ENCODE data around the gene GPR83. TPM values are rescaled to one million over a fixed set of nuclear protein-coding genes. Genes with fewer than 3 reads are reported as not detected.
"Not testable (repeated sequence)": the region's sequence is repeated elsewhere in the genome, so short reads cannot be mapped to it uniquely, and the experiment has no call there.

The GPR83 gene
- total and polyA plus RNA-seq, 2 donors (not counting 1 experiment from before 2014, with no cell fraction given) = 0.05 TPM; not detected in 1

DNA sequence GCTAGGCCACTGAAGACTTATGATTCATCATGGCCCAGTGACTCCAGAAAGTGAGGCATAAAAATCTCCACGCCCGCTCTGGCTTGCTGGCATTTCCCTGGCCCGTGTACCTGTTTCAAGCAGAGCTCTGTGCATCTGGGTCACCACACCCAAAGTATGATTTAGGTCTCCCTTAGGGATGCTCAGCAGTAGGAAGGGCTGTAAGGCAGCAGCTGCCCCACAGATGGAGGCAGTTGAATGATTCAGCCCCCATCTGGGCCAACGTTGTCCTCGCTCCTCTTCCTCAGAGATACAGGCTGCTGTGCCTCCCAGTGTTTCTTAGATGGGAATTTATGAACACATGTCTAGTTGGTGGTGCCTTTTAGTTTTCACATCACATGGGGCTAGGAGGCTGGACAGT, 21.6 kb downstream of the GPR83 start:
- TF ChIP-seq, protein P1, sequence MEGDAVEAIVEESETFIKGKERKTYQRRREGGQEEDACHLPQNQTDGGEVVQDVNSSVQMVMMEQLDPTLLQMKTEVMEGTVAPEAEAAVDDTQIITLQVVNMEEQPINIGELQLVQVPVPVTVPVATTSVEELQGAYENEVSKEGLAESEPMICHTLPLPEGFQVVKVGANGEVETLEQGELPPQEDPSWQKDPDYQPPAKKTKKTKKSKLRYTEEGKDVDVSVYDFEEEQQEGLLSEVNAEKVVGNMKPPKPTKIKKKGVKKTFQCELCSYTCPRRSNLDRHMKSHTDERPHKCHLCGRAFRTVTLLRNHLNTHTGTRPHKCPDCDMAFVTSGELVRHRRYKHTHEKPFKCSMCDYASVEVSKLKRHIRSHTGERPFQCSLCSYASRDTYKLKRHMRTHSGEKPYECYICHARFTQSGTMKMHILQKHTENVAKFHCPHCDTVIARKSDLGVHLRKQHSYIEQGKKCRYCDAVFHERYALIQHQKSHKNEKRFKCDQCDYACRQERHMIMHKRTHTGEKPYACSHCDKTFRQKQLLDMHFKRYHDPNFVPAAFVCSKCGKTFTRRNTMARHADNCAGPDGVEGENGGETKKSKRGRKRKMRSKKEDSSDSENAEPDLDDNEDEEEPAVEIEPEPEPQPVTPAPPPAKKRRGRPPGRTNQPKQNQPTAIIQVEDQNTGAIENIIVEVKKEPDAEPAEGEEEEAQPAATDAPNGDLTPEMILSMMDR (conservative IDR thresholded peaks at IDR 0.05 in 1 of 2, IDR thresholded peaks at IDR 0.05 in 1 of 2; ENCODE audit: low read depth in 1 of 2, low read length in 2 of 2) = no peak
- no peak for TF ChIP-seq EZH2 (IDR thresholded peaks at IDR 0.05; ENCODE audit: low read length, missing control alignments)
- Histone ChIP-seq H3K9me3 (ENCODE audit: control insufficient read depth, insufficient read depth, low read depth, low read length) (no peaks in the 10 kb centered on the region), H3K4me3 (replicated peaks in 1 of 4; ENCODE audit: control extremely low read depth in 1 of 4, insufficient read depth in 1 of 4, low read depth in 3 of 4, low read length in 4 of 4) (no peak overlapping the region), H3K4me1 (ENCODE audit: control insufficient read depth, extremely low read depth, insufficient read depth, low read length) (no peaks in the 10 kb centered on the region), H2AFZ (ENCODE audit: low read length) (no peak overlapping the region), H4K20me1 (ENCODE audit: control insufficient read depth, extremely low read depth, insufficient read depth, low read length) (no peaks in the 10 kb centered on the region), H3K27ac (ENCODE audit: insufficient read depth, low read length) (no peak overlapping the region), H3K36me3 (ENCODE audit: control insufficient read depth, insufficient read depth, low read length) (no peaks in the 10 kb centered on the region), H3K27me3 (ENCODE audit: control insufficient read depth, insufficient read depth, low read length) (no peaks in the 10 kb centered on the region), H3K9ac (ENCODE audit: insufficient read depth, low read length) (no peak overlapping the region), H3K79me2 (ENCODE audit: control insufficient read depth, insufficient read depth, low read length) (no peaks in the 10 kb centered on the region), H3K4me2 (ENCODE audit: extremely low read depth, insufficient read depth, low read length) (no peak overlapping the region)
- DNase-seq (ENCODE audit: low read depth in 2 of 2) = no peak

DNA sequence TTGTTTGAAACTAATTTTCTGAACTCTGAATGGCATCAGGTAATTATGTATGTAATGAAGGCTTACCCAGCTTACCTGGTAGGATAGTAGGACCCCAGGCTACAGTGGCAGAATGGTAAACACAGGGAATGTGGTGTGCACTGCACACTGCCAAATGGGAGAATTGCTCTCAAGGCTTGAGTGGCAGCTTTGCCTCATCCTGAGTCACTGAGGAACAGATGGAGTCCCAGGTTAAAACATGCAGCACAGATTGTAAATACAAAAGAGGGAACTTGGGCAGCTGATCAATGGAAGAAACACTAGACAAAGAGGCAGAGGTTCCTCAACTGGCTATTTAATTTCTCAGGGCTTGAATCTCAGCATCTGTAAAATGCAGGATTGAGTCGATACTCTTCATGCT, 24.4 kb downstream of the GPR83 start:
- no peak overlapping the region for H3K4me2 ChIP-seq (ENCODE audit: extremely low read depth, insufficient read depth, low read length)
- no peaks in the 10 kb centered on the region for H3K36me3 ChIP-seq (ENCODE audit: control insufficient read depth, insufficient read depth, low read length)
- H3K27me3 ChIP-seq (ENCODE audit: control insufficient read depth, insufficient read depth, low read length) = no peaks in the 10 kb centered on the region
- no peak overlapping the region for H3K9ac ChIP-seq (ENCODE audit: insufficient read depth, low read length)
- no peaks in the 10 kb centered on the region for H4K20me1 ChIP-seq (ENCODE audit: control insufficient read depth, extremely low read depth, insufficient read depth, low read length)
- no peaks in the 10 kb centered on the region for H3K9me3 ChIP-seq (ENCODE audit: control insufficient read depth, insufficient read depth, low read depth, low read length)
- H3K27ac ChIP-seq (ENCODE audit: insufficient read depth, low read length) = no peak overlapping the region
- H3K4me3 ChIP-seq (replicated peaks in 1 of 4; ENCODE audit: control extremely low read depth in 1 of 4, insufficient read depth in 1 of 4, low read depth in 3 of 4, low read length in 4 of 4) = no peak overlapping the region
- no peak for TF ChIP-seq EZH2 (IDR thresholded peaks at IDR 0.05; ENCODE audit: low read length, missing control alignments)
- no peak overlapping the region for H2AFZ ChIP-seq (ENCODE audit: low read length)
- no peaks in the 10 kb centered on the region for H3K79me2 ChIP-seq (ENCODE audit: control insufficient read depth, insufficient read depth, low read length)
- no peaks in the 10 kb centered on the region for H3K4me1 ChIP-seq (ENCODE audit: control insufficient read depth, extremely low read depth, insufficient read depth, low read length)
- no peak for DNase-seq (ENCODE audit: low read depth in 2 of 2)

DNA sequence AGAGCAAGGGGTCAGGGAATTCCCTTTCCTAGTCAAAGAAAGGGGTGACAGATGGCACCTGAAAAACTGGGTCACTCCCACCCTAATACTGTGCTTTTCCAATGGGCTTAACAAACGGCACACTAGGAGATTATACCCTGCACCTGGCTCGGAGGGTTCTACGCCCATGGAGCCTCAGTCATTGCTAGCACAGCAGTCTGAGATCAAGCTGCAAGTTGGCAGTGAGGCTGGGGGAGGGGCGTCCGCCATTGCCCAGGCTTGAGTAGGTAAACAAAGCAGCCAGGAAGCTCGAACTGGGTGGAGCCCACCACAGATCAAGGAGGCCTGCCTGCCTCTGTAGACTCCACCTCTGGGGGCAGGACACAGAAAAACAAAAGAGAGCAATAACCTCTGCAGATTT, 30.6 kb downstream of the GPR83 start:
- H3K4me3 ChIP-seq (replicated peaks in 1 of 4; ENCODE audit: control extremely low read depth in 1 of 4, insufficient read depth in 1 of 4, low read depth in 3 of 4, low read length in 4 of 4); H3K27ac ChIP-seq (ENCODE audit: insufficient read depth, low read length); DNase-seq (ENCODE audit: low read depth in 2 of 2); H3K36me3 ChIP-seq (ENCODE audit: control insufficient read depth, insufficient read depth, low read length); H2AFZ ChIP-seq (ENCODE audit: low read length); H3K9me3 ChIP-seq (ENCODE audit: control insufficient read depth, insufficient read depth, low read depth, low read length); H3K27me3 ChIP-seq (ENCODE audit: control insufficient read depth, insufficient read depth, low read length); H3K4me2 ChIP-seq (ENCODE audit: extremely low read depth, insufficient read depth, low read length); H4K20me1 ChIP-seq (ENCODE audit: control insufficient read depth, extremely low read depth, insufficient read depth, low read length); H3K9ac ChIP-seq (ENCODE audit: insufficient read depth, low read length); H3K79me2 ChIP-seq (ENCODE audit: control insufficient read depth, insufficient read depth, low read length); H3K4me1 ChIP-seq (ENCODE audit: control insufficient read depth, extremely low read depth, insufficient read depth, low read length): not testable (repeated sequence)

DNA sequence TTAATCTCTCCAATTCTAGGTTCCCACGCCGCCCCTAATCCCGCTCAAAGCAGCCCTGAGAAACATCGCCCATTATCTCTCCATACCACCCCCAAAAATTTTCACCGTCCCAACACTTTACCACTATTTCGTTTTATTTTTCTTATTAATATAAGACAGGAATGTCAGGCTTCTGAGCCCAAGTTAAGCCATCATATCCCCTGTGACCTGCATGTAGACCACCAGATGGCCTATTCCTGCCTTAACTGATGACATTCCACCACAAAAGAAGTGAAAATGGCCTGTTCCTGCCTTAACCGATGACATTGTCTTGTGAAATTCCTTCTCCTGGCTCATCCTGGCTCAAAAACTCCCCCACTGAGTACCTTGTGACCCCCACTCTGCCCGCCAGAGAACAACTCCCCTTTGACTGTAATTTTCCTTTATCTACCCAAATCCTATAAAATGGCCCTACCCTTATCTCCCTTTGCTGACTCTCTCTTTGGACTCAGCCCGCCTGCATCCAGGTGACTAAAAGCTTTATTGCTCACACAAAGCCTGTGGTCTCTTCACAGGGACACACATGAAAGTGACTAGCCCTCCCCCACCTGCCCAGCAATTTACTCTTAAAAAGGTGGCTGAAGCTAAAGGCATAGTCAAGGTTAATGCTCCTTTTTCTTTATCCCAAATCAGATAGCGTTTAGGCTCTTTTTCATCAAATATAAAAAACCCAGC, 50.2 kb downstream of the GPR83 start:
- not testable (repeated sequence) for H3K27ac ChIP-seq (ENCODE audit: insufficient read depth, low read length); H3K9ac ChIP-seq (ENCODE audit: insufficient read depth, low read length); H3K9me3 ChIP-seq (ENCODE audit: control insufficient read depth, insufficient read depth, low read depth, low read length); H2AFZ ChIP-seq (ENCODE audit: low read length); H3K27me3 ChIP-seq (ENCODE audit: control insufficient read depth, insufficient read depth, low read length); H4K20me1 ChIP-seq (ENCODE audit: control insufficient read depth, extremely low read depth, insufficient read depth, low read length); DNase-seq (ENCODE audit: low read depth in 2 of 2); H3K4me3 ChIP-seq (replicated peaks in 1 of 4; ENCODE audit: control extremely low read depth in 1 of 4, insufficient read depth in 1 of 4, low read depth in 3 of 4, low read length in 4 of 4); H3K36me3 ChIP-seq (ENCODE audit: control insufficient read depth, insufficient read depth, low read length); H3K79me2 ChIP-seq (ENCODE audit: control insufficient read depth, insufficient read depth, low read length); H3K4me2 ChIP-seq (ENCODE audit: extremely low read depth, insufficient read depth, low read length); H3K4me1 ChIP-seq (ENCODE audit: control insufficient read depth, extremely low read depth, insufficient read depth, low read length)

DNA sequence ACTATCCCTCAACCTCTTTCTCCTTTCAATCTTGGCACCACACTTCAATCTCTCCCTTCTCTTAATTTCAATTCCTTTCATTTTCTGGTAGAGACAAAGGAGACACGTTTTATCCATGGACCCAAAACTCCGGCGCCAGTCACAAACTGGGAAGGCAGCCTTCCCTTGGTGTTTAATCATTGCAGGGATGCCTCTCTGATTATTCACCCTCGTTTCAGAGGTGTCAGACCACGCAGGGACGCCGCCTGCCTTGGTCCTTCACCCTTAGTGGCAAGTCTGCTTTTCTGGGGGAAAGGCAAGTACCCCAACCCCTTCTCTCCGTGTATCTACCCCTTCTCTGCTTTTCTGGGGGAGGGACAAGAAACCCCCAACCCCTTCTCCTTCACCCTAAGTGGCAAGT, 54.9 kb downstream of the GPR83 start:
- not testable (repeated sequence) for H3K27me3 ChIP-seq (ENCODE audit: control insufficient read depth, insufficient read depth, low read length); H3K9ac ChIP-seq (ENCODE audit: insufficient read depth, low read length); H2AFZ ChIP-seq (ENCODE audit: low read length); H4K20me1 ChIP-seq (ENCODE audit: control insufficient read depth, extremely low read depth, insufficient read depth, low read length); DNase-seq (ENCODE audit: low read depth in 2 of 2); H3K36me3 ChIP-seq (ENCODE audit: control insufficient read depth, insufficient read depth, low read length); H3K4me2 ChIP-seq (ENCODE audit: extremely low read depth, insufficient read depth, low read length); H3K4me3 ChIP-seq (replicated peaks in 1 of 4; ENCODE audit: control extremely low read depth in 1 of 4, insufficient read depth in 1 of 4, low read depth in 3 of 4, low read length in 4 of 4); H3K4me1 ChIP-seq (ENCODE audit: control insufficient read depth, extremely low read depth, insufficient read depth, low read length); H3K27ac ChIP-seq (ENCODE audit: insufficient read depth, low read length); H3K9me3 ChIP-seq (ENCODE audit: control insufficient read depth, insufficient read depth, low read depth, low read length); H3K79me2 ChIP-seq (ENCODE audit: control insufficient read depth, insufficient read depth, low read length)

Data from fibroblast of lung (primary cell).